Endothelial cell of umbilical vein (primary cell): ENCODE measurements around the gene STN1. TPM values are rescaled to one million over a fixed set of nuclear protein-coding genes. Genes with fewer than 3 reads are reported as not detected.

Experiments
- BruUV-seq: library from RNA; stranded (reverse); fragments of 400-500 nt; replicated peaks from 2 replicates; lab custom pipeline; 2021; lab: Mats Ljungman, UMichigan
- CTCF ChIA-PET: fragments of 300-600, 350-600 bp; sonication (Branson Sonifier 250); formaldehyde crosslinking; loops from one replicate; lab custom pipeline; 2021; ENCODE audit warnings: antibody characterized with exemption, inconsistent platforms; lab: Charles Lee
- POLR2A ChIA-PET: fragments of 300-600, 350-600 bp; sonication (Branson Sonifier 250); formaldehyde crosslinking; loops from one replicate; lab custom pipeline; 2021; ENCODE audit warnings: antibody characterized with exemption, inconsistent platforms; lab: Charles Lee
- DNase-seq: peaks from one replicate; pipeline ENCODE4 v3.0.0-alpha.2; 2011; ENCODE audit warnings: low read depth, low spot score
- FAIRE-seq: peaks from 2 replicates; lab custom pipeline; 2011; peaks lifted over from hg19 to GRCh38; lab: Jason Lieb, UNC
- H2AFZ ChIP-seq: 2 replicates; pipeline ENCODE4 v1.6.0; 2012; ENCODE audit warnings: low read depth, low read length, control low read depth, inconsistent platforms
- H3K27ac ChIP-seq: 2 replicates; pipeline ENCODE4 v1.5.1; 2011; ENCODE audit warnings: low read depth, mild to moderate bottlenecking, control low read depth, low read length, moderate library complexity; ENCODE audit not compliant: insufficient read depth
- H3K27me3 ChIP-seq, 2 experiments: 2 replicates each; pipeline versions ENCODE4 v1.6.0 to v1.6.1; 2011; ENCODE audit warnings: low read length in 2 of 2, mixed read lengths in 1 of 2; ENCODE audit not compliant: control insufficient read depth in 2 of 2, insufficient read depth in 2 of 2
- H3K36me3 ChIP-seq, 2 experiments: 2 replicates in 1 of 2; 3 replicates in 1 of 2; pipeline ENCODE4 v1.5.1; 2011; ENCODE audit warnings: low read length in 2 of 2, mild to moderate bottlenecking in 1 of 2, moderate library complexity in 1 of 2; ENCODE audit not compliant: control insufficient read depth in 2 of 2, insufficient read depth in 2 of 2; ENCODE audit errors: extremely low read depth in 1 of 2
- H3K4me1 ChIP-seq: 3 replicates; pipeline ENCODE4 v1.5.1; 2011; ENCODE audit warnings: mild to moderate bottlenecking, low read length; ENCODE audit not compliant: control insufficient read depth, insufficient read depth; ENCODE audit errors: extremely low read depth
- H3K4me2 ChIP-seq: 2 replicates; pipeline ENCODE4 v1.6.1; 2011; ENCODE audit warnings: low read length, control low read depth, mixed read lengths; ENCODE audit not compliant: insufficient read depth
- H3K4me3 ChIP-seq, 3 experiments: fragments of 200-600 bp in 1 of 3; sonication (generic), shearing (Covaris generic) in 1 of 3; replicated peaks in 1 of 3; 2 replicates each; pipeline ENCODE4 v1.5.1; 2011 to 2016; ENCODE audit warnings: control low read depth in 3 of 3, low read length in 3 of 3, mild to moderate bottlenecking in 2 of 3, inconsistent platforms in 1 of 3, low read depth in 1 of 3, moderate library complexity in 1 of 3; ENCODE audit not compliant: insufficient read depth in 1 of 3
- H3K79me2 ChIP-seq: 2 replicates; pipeline ENCODE4 v1.6.0; 2012; ENCODE audit warnings: low read length, inconsistent platforms; ENCODE audit not compliant: control insufficient read depth, insufficient read depth
- H3K9ac ChIP-seq: replicated peaks from 2 replicates; pipeline ENCODE3; 2011; ENCODE audit warnings: low read length, control low read depth; ENCODE audit not compliant: insufficient read depth; ENCODE audit errors: extremely low read depth
- H3K9me1 ChIP-seq: replicated peaks from 3 replicates; pipeline ENCODE4 v1.6.0; 2011; ENCODE audit warnings: mild to moderate bottlenecking, low read length; ENCODE audit not compliant: control insufficient read depth, insufficient read depth; ENCODE audit errors: extremely low read depth
- H3K9me3 ChIP-seq: replicated peaks from 2 replicates; pipeline ENCODE4 v1.5.1; 2012; ENCODE audit warnings: low read length, inconsistent platforms; ENCODE audit not compliant: control insufficient read depth, insufficient read depth
- H4K20me1 ChIP-seq: replicated peaks from 2 replicates; pipeline ENCODE3; 2011; ENCODE audit warnings: mild to moderate bottlenecking, low read length; ENCODE audit not compliant: control insufficient read depth, insufficient read depth; ENCODE audit errors: extremely low read depth
- EZH2 ChIP-seq: IDR thresholded peaks from 2 replicates; pipeline ENCODE4 v1.6.1; 2012; ENCODE audit warnings: borderline replicate concordance, low read depth, mild to moderate bottlenecking, moderate library complexity, low read length, inconsistent platforms; ENCODE audit not compliant: severe bottlenecking
- FOS ChIP-seq: IDR thresholded peaks from 2 replicates; pipeline ENCODE4 v1.6.1; 2011; ENCODE audit warnings: mild to moderate bottlenecking, low read length, moderate library complexity, borderline replicate concordance; ENCODE audit not compliant: insufficient read depth
- GATA2 ChIP-seq: IDR thresholded peaks from 2 replicates; pipeline ENCODE4 v1.7.0; 2011; ENCODE audit warnings: low read depth, mild to moderate bottlenecking, moderate library complexity, mixed read lengths, low read length; ENCODE audit not compliant: insufficient read length, insufficient read depth
- JUN ChIP-seq: IDR thresholded peaks from 2 replicates; pipeline ENCODE4 v1.6.1; 2011; ENCODE audit warnings: borderline replicate concordance, low read depth; ENCODE audit not compliant: insufficient read length, insufficient read depth
- MYC ChIP-seq: IDR thresholded peaks from one replicate; pipeline ENCODE4 v1.6.1; 2011; ENCODE audit warnings: mild to moderate bottlenecking, low read depth, low read length
- POLR2A ChIP-seq: IDR thresholded peaks from 2 replicates; pipeline ENCODE4 v1.6.1; 2012; ENCODE audit warnings: low read depth, mild to moderate bottlenecking, control low read depth, low read length
- POLR2AphosphoS5 ChIP-seq: IDR thresholded peaks from 2 replicates; pipeline ENCODE4 v1.6.1; 2012; ENCODE audit warnings: low read depth, mild to moderate bottlenecking, control low read depth, low read length, moderate library complexity; ENCODE audit not compliant: insufficient read depth
- dilution Hi-C: fragments of 300-500 bp; cut with MboI; formaldehyde crosslinking; loops from one replicate; pipeline ENCODE4 v1.15.0; 2019; ENCODE audit warnings: low sequenced_read_pairs; ENCODE audit not compliant: extremely low pct_ligation_motif_present
- intact Hi-C: fragments of 100-400 bp; cut with micrococcal nuclease; formaldehyde crosslinking; loops from one replicate; pipeline ENCODE4 v1.10.0; 2022
- polyA plus RNA-seq, 4 experiments: library from polyadenylated mRNA; depleted of rRNA in 3 of 4; stranded (reverse) in 3 of 4; unstranded in 1 of 4; fragments of >200 nt; gene quantifications; 2 replicates each; pipeline versions ENCODE4 v1.2.1 to v1.2.3, GENCODE V29; 2011 to 2012; ENCODE audit warnings: missing spikeins in 1 of 4
- total RNA-seq: library from RNA; stranded (reverse); gene quantifications from 2 replicates; pipeline ENCODE4 v1.2.3, GENCODE V29; 2021
- TF ChIP-seq, protein P1 (sequence below): IDR thresholded peaks from 2 replicates; pipeline ENCODE4 v1.6.1; 2011; ENCODE audit not compliant: insufficient read depth, insufficient read length
- TF ChIP-seq, protein P2 (sequence below), 2 donors: IDR thresholded peaks; 1 replicate in 1 of 2; 2 replicates in 1 of 2; pipeline ENCODE4 v1.5.1; 2011; ENCODE audit warnings: low read length in 2 of 2, mild to moderate bottlenecking in 2 of 2, moderate library complexity in 2 of 2, control low read depth in 1 of 2, inconsistent platforms in 1 of 2, low read depth in 1 of 2; ENCODE audit not compliant: insufficient read depth in 1 of 2; ENCODE audit errors: extremely low read depth in 1 of 2

STN1 gene
- total and polyA plus RNA-seq, 2 donors (not counting 3 experiments of a cell fraction or from before 2014, with no cell fraction given): 10.8 to 15.3 TPM

- H2AFZ ChIP-seq: no peak overlapping the region
- no peak for DNase-seq
- H4K20me1 ChIP-seq: no peaks in the 10 kb centered on the region
- no TSS peak for BruUV-seq
- H3K4me2 ChIP-seq: no peak overlapping the region
- H3K79me2 ChIP-seq: no peaks in the 10 kb centered on the region
- intact Hi-C loops (no loop called here), dilution Hi-C loops (no loop called here)
- H3K36me3 ChIP-seq: no peaks in the 10 kb centered on the region
- H3K27me3 ChIP-seq: peaks cover 0 to 1% of the 10 kb centered on the region in 2 experiments
- no peaks in the 10 kb centered on the region for H3K9me1 ChIP-seq
- POLR2A ChIA-PET: no interaction called here
- no peak for FAIRE-seq
- H3K4me3 ChIP-seq: no peak overlapping the region
- no peak overlapping the region for H3K27ac ChIP-seq
- no peak overlapping the region for H3K9ac ChIP-seq
- CTCF ChIA-PET: no interaction called here
- H3K9me3 ChIP-seq: no peaks in the 10 kb centered on the region
- no peaks in the 10 kb centered on the region for H3K4me1 ChIP-seq
- TF ChIP-seq, protein P1, sequence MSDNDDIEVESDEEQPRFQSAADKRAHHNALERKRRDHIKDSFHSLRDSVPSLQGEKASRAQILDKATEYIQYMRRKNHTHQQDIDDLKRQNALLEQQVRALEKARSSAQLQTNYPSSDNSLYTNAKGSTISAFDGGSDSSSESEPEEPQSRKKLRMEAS: no peak
- TF ChIP-seq EZH2 (no peak), MYC (no peak), POLR2AphosphoS5 (no peak), POLR2A (no peak), GATA2 (no peak), JUN (no peak), FOS (no peak)
- TF ChIP-seq, protein P2, sequence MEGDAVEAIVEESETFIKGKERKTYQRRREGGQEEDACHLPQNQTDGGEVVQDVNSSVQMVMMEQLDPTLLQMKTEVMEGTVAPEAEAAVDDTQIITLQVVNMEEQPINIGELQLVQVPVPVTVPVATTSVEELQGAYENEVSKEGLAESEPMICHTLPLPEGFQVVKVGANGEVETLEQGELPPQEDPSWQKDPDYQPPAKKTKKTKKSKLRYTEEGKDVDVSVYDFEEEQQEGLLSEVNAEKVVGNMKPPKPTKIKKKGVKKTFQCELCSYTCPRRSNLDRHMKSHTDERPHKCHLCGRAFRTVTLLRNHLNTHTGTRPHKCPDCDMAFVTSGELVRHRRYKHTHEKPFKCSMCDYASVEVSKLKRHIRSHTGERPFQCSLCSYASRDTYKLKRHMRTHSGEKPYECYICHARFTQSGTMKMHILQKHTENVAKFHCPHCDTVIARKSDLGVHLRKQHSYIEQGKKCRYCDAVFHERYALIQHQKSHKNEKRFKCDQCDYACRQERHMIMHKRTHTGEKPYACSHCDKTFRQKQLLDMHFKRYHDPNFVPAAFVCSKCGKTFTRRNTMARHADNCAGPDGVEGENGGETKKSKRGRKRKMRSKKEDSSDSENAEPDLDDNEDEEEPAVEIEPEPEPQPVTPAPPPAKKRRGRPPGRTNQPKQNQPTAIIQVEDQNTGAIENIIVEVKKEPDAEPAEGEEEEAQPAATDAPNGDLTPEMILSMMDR (IDR thresholded peaks at IDR 0.05; ENCODE audit: extremely low read depth in 1 of 2, insufficient read depth in 1 of 2, low read depth in 1 of 2, low read length in 2 of 2): no peak
Measured at GRCh38 chr10:103954543-103954942, 36.6 kb upstream of the STN1 start.
